Measurements from ENCODE around the gene ATP6V1G2. TPM values are rescaled to one million over a fixed set of nuclear protein-coding genes. Genes with fewer than 3 reads are reported as not detected.
"Not testable (repeated sequence)": the region's sequence is repeated elsewhere in the genome, so short reads cannot be mapped to it uniquely, and the experiment has no call there.

The ATP6V1G2 gene
- polyA plus RNA-seq, 1 donor from 2014 or later = 56.7 TPM

DNA sequence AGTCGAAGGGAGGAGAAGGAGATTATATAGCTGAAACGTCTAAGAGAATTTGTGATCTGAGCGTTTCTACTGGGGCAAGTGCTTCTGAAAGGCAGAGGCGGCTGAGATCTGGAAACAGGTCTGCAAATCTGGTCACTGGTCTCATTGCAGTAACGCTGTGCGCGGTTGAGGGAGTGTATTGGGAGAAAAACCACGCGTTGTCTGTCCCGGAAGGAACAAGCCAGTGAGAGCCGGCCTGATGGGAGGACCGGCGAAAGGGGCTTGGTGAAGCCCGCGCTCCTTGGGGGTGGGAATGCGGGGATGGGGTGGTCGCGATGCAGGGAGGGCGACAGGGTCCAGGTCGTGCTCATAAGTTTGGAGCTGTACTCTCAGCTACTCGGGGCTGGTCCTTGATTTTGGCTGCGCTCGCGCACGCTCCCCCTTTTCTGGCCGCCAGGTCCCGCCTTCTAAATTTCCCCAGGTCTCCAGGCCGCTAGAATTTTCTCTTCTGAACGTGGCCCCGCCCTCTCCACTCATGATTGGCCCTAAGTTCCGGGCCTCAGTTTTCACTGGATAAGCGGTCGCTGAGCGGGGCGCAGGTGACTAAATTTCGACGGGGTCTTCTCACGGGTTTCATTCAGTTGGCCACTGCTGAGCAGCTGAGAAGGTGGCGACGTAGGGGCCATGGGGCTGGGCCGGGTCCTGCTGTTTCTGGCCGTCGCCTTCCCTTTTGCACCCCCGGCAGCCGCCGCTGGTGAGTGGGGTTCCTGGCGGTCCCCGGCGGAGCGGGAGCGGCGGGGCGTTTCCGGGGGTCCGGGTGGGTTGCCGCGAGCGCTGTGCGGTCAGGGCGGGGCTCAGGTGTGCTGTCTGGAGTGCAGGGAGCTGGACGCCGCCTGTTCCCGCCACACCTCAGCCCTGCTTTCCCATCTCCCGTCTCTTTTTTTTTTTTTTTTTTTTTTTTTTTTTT is 48.6 kb downstream of the ATP6V1G2 start, which contains the start of gene MICB:
Gene MICB, plus strand, starts transcription at position 615 of the 946 bp plus-strand sequence. Its CDS starts 49 bp downstream, at position 664.
- Histone ChIP-seq H2AFZ (ENCODE audit: low read depth, low read length) (no peak within 1 kb of the TSS), H3K4me2 (ENCODE audit: low read length) (no peak within 1 kb of the TSS), H3K9ac (ENCODE audit: low read length) (no peak within 1 kb of the TSS), H3K9me2 (ENCODE audit: insufficient read depth, low read length) (no peaks in the 10 kb centered on the region), H3K27me3 (ENCODE audit: insufficient read depth, low read depth, low read length) (peaks cover 69% of the 10 kb centered on the region), H3K79me2 (replicated peaks; ENCODE audit: insufficient read depth, low read length) (no peaks in the 10 kb centered on the region), H3K4me3 (ENCODE audit: low read length) (peak within 1 kb of the TSS; percentile 60), H3F3A (ENCODE audit: insufficient read depth, low read length, poor library complexity, severe bottlenecking) (no peaks in the 10 kb centered on the region), H4K20me1 (ENCODE audit: insufficient read depth) (no peaks in the 10 kb centered on the region), H3K36me3 (ENCODE audit: insufficient read depth, low read length) (no peaks in the 10 kb centered on the region), H3K9me3 (ENCODE audit: low read length) (no peaks in the 10 kb centered on the region), H3K27ac (ENCODE audit: low read length) (no peak within 1 kb of the TSS)
- no peak for TF ChIP-seq SMC3 (conservative IDR thresholded peaks at IDR 0.05; ENCODE audit: poor library complexity)

GRCh38 chr6:31496826-31497225 is 49.6 kb downstream of the ATP6V1G2 start:
- H3K36me3 ChIP-seq (ENCODE audit: insufficient read depth, low read length); H3K4me2 ChIP-seq (ENCODE audit: low read length); H3K9me3 ChIP-seq (ENCODE audit: low read length); H3K9me2 ChIP-seq (ENCODE audit: insufficient read depth, low read length); H3K79me2 ChIP-seq (replicated peaks; ENCODE audit: insufficient read depth, low read length); H3K4me3 ChIP-seq (ENCODE audit: low read length); H3K9ac ChIP-seq (ENCODE audit: low read length); H3F3A ChIP-seq (ENCODE audit: insufficient read depth, low read length, poor library complexity, severe bottlenecking); H2AFZ ChIP-seq (ENCODE audit: low read depth, low read length); H3K27ac ChIP-seq (ENCODE audit: low read length); H4K20me1 ChIP-seq (ENCODE audit: insufficient read depth): not testable (repeated sequence)
- H3K27me3 ChIP-seq (ENCODE audit: insufficient read depth, low read depth, low read length) = peaks cover 69% of the 10 kb centered on the region

DNA sequence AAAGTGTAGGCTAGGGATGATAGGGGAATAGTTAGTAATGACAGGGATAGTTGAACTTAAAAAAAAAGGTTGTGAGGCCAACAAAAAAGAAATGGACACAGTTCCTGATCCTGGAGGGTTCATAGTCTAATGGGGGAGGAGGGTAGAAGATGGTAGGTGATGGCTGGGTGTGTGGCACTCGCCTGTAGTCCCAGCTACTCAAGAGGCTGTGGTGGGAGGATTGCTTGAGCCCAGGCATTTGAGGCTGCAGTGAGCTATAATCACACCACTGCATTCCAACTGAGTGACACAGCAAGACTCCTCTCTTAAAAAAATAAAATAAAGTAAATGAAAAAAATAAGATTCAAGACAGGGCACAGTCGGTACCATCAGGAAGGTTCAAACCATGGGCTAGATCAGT is 50.8 kb downstream of the ATP6V1G2 start:
- Histone ChIP-seq H3F3A (ENCODE audit: insufficient read depth, low read length, poor library complexity, severe bottlenecking) (no peaks in the 10 kb centered on the region), H3K9me3 (ENCODE audit: low read length) (no peaks in the 10 kb centered on the region), H3K4me2 (ENCODE audit: low read length) (no peak overlapping the region), H3K36me3 (ENCODE audit: insufficient read depth, low read length) (no peaks in the 10 kb centered on the region), H2AFZ (ENCODE audit: low read depth, low read length) (no peak overlapping the region), H3K9ac (ENCODE audit: low read length) (no peak overlapping the region), H3K79me2 (replicated peaks; ENCODE audit: insufficient read depth, low read length) (no peaks in the 10 kb centered on the region), H3K27ac (ENCODE audit: low read length) (no peak overlapping the region), H3K9me2 (ENCODE audit: insufficient read depth, low read length) (no peaks in the 10 kb centered on the region), H4K20me1 (ENCODE audit: insufficient read depth) (no peaks in the 10 kb centered on the region), H3K4me3 (ENCODE audit: low read length) (no peak overlapping the region), H3K27me3 (ENCODE audit: insufficient read depth, low read depth, low read length) (peaks cover 68% of the 10 kb centered on the region)
- no peak for TF ChIP-seq MXI1 (conservative IDR thresholded peaks at IDR 0.05; ENCODE audit: poor library complexity, severe bottlenecking)
- no peak for TF ChIP-seq POLR2AphosphoS5 (IDR thresholded peaks at IDR 0.05)
- no peak for TF ChIP-seq TAF1 (IDR thresholded peaks at IDR 0.05; ENCODE audit: low read depth)
- TF ChIP-seq SMC3 (conservative IDR thresholded peaks at IDR 0.05; ENCODE audit: poor library complexity) = no peak
- TF ChIP-seq EZH2 (IDR thresholded peaks at IDR 0.05; ENCODE audit: borderline replicate concordance, insufficient read depth, low read length, poor library complexity, severe bottlenecking) = no peak
- TF ChIP-seq, protein P1, sequence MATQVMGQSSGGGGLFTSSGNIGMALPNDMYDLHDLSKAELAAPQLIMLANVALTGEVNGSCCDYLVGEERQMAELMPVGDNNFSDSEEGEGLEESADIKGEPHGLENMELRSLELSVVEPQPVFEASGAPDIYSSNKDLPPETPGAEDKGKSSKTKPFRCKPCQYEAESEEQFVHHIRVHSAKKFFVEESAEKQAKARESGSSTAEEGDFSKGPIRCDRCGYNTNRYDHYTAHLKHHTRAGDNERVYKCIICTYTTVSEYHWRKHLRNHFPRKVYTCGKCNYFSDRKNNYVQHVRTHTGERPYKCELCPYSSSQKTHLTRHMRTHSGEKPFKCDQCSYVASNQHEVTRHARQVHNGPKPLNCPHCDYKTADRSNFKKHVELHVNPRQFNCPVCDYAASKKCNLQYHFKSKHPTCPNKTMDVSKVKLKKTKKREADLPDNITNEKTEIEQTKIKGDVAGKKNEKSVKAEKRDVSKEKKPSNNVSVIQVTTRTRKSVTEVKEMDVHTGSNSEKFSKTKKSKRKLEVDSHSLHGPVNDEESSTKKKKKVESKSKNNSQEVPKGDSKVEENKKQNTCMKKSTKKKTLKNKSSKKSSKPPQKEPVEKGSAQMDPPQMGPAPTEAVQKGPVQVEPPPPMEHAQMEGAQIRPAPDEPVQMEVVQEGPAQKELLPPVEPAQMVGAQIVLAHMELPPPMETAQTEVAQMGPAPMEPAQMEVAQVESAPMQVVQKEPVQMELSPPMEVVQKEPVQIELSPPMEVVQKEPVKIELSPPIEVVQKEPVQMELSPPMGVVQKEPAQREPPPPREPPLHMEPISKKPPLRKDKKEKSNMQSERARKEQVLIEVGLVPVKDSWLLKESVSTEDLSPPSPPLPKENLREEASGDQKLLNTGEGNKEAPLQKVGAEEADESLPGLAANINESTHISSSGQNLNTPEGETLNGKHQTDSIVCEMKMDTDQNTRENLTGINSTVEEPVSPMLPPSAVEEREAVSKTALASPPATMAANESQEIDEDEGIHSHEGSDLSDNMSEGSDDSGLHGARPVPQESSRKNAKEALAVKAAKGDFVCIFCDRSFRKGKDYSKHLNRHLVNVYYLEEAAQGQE (IDR thresholded peaks at IDR 0.05; ENCODE audit: borderline replicate concordance) = no peak
- TF ChIP-seq, protein P2, sequence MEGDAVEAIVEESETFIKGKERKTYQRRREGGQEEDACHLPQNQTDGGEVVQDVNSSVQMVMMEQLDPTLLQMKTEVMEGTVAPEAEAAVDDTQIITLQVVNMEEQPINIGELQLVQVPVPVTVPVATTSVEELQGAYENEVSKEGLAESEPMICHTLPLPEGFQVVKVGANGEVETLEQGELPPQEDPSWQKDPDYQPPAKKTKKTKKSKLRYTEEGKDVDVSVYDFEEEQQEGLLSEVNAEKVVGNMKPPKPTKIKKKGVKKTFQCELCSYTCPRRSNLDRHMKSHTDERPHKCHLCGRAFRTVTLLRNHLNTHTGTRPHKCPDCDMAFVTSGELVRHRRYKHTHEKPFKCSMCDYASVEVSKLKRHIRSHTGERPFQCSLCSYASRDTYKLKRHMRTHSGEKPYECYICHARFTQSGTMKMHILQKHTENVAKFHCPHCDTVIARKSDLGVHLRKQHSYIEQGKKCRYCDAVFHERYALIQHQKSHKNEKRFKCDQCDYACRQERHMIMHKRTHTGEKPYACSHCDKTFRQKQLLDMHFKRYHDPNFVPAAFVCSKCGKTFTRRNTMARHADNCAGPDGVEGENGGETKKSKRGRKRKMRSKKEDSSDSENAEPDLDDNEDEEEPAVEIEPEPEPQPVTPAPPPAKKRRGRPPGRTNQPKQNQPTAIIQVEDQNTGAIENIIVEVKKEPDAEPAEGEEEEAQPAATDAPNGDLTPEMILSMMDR (IDR thresholded peaks at IDR 0.05; ENCODE audit: poor library complexity, severe bottlenecking) = no peak
- no peak for TF ChIP-seq RAD21 (conservative IDR thresholded peaks at IDR 0.05)
- TF ChIP-seq EP300 (conservative IDR thresholded peaks at IDR 0.05; ENCODE audit: poor library complexity, severe bottlenecking) = no peak

Data from neural cell (in vitro differentiated cells).